Measurements from ENCODE around the gene RFT1.
A peak's percentile ranks its signal among the peaks of the same experiment; 100 is the strongest.

Gene RFT1

DNA sequence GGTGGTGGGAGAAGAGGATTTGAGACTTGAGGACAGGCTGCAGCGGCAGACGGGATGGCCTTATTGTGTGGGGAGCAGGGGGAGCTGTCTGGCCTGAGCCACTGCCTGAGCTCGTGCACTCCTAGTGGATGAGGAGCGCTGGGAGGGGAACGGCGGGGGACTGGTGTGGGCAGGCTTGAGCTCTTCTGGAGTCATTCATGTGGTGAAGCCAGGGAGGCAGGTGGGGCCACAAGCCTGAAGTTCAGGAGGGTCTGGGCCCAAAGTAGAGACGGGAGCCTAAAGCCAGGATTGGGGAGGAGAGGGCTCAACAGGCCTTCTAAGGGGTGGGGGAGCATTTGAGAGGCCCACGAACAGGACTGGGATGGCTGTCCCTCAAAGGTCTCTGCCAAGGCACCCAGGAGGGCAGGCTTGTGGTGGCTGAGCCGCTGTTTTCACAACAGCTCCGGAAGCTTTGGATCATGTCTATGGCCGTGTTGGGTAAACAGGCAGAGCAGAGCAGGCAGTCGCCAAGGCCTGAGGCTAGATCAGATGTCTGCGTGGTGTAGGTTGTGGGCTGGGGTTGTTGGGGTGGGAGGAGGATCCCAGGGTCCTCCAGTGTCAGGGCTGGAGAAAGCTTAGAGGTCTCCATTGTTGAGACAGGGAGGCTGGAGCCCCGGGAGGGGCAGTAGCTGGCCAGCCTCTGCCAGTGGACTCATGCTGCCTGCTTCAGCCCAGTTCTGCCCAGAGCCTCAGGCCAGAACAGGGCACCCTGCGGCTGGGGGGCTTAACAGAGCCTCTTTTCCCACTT, 39.0 kb upstream of the RFT1 start:
- Histone ChIP-seq H3K36me3 (ENCODE audit: control insufficient read depth, insufficient read depth, low read length) (peaks cover 5% of the 10 kb centered on the region), H3K9ac (ENCODE audit: low read depth, low read length) (no peak overlapping the region), H3K27me3 (ENCODE audit: control insufficient read depth, insufficient read depth, low read length) (no peaks in the 10 kb centered on the region), H3K4me3 (ENCODE audit: low read depth, low read length) (no peak overlapping the region), H3K4me1 (ENCODE audit: control insufficient read depth, insufficient read depth, low read length) (peaks cover 5% of the 10 kb centered on the region), H3K9me3 (ENCODE audit: control insufficient read depth, insufficient read depth, low read length) (no peaks in the 10 kb centered on the region)

DNA sequence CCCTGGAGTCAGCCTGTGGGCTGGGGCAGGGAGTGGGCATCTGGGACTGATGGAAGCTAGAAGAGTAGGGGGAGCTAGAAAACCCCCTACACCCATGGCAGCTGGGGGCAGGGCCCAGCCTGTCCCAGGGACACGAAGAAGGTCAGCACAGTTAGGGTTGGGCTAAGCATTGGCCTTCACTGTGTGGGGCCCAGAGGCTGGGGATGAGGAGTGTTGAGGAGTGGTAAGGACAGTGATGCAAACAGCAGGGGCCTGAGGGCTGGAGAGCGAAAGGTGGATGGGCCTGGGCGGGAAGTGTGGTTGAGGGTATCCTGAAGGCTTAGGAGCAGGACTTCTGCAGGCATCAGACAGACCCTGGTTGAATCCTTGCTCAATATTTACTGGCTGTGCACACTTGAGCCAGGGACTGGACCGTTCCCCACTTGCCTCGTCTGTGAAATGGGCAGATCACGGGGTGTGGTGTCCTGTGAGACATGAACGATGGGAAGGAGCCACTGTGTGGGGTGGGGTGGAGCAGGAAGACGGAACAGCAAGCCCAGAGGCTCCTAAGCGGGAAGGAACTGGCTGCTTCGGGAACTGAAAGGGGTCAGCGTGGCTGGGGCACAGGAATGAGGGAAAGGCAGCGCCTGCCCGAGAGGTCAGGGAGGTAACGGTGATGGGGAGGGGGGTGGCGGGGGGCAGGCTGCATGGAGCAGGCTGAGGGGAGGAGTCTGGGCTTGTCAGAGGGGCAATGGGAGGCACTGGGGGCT, 38.1 kb upstream of the RFT1 start:
- Histone ChIP-seq H3K4me3 (ENCODE audit: low read depth, low read length) (no peak overlapping the region), H3K9ac (ENCODE audit: low read depth, low read length) (no peak overlapping the region), H3K9me3 (ENCODE audit: control insufficient read depth, insufficient read depth, low read length) (no peaks in the 10 kb centered on the region), H3K36me3 (ENCODE audit: control insufficient read depth, insufficient read depth, low read length) (peaks cover 5% of the 10 kb centered on the region), H3K4me1 (ENCODE audit: control insufficient read depth, insufficient read depth, low read length) (peaks cover 8% of the 10 kb centered on the region), H3K27me3 (ENCODE audit: control insufficient read depth, insufficient read depth, low read length) (no peaks in the 10 kb centered on the region)

DNA sequence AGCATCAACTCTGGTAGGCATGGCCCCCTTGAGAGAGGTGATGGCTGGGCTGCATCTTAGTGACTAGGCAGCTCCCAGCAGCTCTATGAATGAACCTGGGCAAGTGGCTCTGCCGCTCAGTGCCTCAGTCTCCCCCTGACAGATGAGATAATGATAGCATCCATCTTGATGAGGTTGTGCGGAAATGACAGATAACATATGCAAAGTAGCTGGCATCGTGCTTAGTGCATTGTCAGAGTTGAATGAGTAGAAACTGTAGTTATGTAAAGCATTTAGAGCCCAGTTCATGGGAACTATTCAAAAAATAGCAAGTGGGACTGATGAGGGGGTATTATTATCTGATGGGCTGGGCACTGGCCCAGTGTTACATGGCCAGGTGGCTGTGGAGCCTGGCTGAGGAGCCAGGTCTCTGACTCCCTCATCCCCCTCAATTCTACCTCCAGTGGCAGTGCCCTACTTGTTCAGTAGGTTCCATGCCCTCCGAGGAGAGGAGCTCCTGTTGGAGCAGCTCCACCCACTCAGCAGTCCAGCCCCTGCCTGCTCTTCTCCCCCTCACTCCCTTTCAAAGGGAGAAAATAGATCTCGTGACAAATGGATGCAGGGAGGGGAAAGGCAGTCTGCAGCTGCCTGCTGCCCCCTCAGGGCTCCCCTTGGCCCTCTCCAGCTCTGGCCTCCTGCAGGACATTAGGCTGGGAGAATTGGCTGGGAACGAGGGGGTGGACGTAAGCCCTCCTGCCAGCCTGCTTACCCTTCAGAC, 37.4 kb upstream of the RFT1 start:
- H3K4me1 ChIP-seq (ENCODE audit: control insufficient read depth, insufficient read depth, low read length): peaks cover 9% of the 10 kb centered on the region
- no peaks in the 10 kb centered on the region for H3K27me3 ChIP-seq (ENCODE audit: control insufficient read depth, insufficient read depth, low read length)
- peaks cover 5% of the 10 kb centered on the region for H3K36me3 ChIP-seq (ENCODE audit: control insufficient read depth, insufficient read depth, low read length)
- no peak overlapping the region for H3K9ac ChIP-seq (ENCODE audit: low read depth, low read length)
- no peaks in the 10 kb centered on the region for H3K9me3 ChIP-seq (ENCODE audit: control insufficient read depth, insufficient read depth, low read length)
- H3K4me3 ChIP-seq (ENCODE audit: low read depth, low read length): no peak overlapping the region

DNA sequence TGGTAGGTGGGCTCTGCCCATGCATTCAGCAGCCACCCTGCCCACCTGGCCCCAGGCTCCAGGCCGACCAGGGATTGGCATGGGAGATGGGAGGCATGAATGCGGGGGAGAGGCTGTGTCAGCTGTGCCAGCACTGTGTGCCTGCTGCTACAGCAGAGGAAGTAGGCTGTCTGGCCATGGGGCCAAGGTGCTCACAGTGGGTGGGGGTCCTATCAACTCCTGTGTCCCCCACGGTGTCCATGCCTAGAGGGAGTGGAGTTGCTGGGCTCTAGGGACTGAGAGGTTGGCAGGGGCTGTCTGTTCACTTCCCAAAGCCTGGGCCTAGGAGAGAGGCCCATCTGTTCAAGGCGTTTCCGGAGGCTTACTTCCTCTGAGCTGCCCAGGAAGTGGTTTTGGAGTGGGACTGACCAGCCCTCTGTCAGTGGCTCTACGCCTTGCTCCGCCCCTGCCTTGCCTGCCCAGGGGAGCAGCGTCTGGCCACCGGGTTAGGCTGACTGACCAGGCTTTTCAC, 36.6 kb upstream of the RFT1 start:
- H3K4me1 ChIP-seq (ENCODE audit: control insufficient read depth, insufficient read depth, low read length): peaks cover 9% of the 10 kb centered on the region
- H3K9me3 ChIP-seq (ENCODE audit: control insufficient read depth, insufficient read depth, low read length): no peaks in the 10 kb centered on the region
- H3K27me3 ChIP-seq (ENCODE audit: control insufficient read depth, insufficient read depth, low read length): no peaks in the 10 kb centered on the region
- peaks cover 5% of the 10 kb centered on the region for H3K36me3 ChIP-seq (ENCODE audit: control insufficient read depth, insufficient read depth, low read length)
- no peak overlapping the region for H3K9ac ChIP-seq (ENCODE audit: low read depth, low read length)
- H3K4me3 ChIP-seq (ENCODE audit: low read depth, low read length): no peak overlapping the region

DNA sequence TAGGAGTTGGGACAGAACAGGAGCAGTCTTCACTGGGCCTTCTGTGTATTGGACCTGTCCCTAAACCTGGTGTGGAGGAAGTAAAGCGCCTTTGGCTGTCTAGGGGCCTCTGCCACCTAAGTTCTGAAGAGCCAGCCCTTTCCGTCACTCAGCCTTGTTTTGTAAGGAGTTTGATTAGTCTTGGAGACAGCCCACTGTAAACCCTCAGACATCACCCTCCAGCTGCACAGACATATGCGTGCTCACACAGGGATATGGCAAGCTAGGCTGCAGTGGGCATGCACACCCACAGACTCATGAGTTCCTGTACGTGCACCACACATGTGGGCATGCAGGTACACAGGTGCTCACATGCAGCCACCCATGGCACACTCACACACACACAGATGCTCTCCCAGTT, 36.0 kb upstream of the RFT1 start:
- H3K4me1 ChIP-seq (ENCODE audit: control insufficient read depth, insufficient read depth, low read length): peaks cover 9% of the 10 kb centered on the region

DNA sequence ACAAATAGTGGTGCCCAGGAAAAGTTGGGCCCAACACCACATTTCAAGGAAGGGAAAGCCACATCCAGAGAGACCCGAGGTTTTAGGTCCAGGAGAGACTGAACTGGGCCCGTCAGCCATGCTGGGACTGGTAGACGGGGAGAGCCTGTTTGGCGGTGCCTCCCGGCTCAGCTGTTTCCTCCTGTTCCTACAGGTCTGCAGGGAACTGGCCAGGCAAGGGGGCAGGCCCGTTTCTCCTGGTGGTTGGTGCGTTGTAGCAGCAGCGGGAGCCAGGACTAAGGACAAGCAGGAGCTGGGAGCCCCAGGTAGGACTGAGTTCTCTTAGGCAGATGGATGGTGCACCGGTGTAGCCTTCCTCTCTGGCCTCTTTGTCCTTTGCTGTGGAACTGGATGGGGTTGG, 34.7 kb upstream of the RFT1 start:
- H3K27me3 ChIP-seq (ENCODE audit: control insufficient read depth, insufficient read depth, low read length): peaks cover 6% of the 10 kb centered on the region
- H3K36me3 ChIP-seq (ENCODE audit: control insufficient read depth, insufficient read depth, low read length): peaks cover 5% of the 10 kb centered on the region
- no peaks in the 10 kb centered on the region for H3K9me3 ChIP-seq (ENCODE audit: control insufficient read depth, insufficient read depth, low read length)
- H3K4me1 ChIP-seq (ENCODE audit: control insufficient read depth, insufficient read depth, low read length): peaks cover 14% of the 10 kb centered on the region
- H3K4me3 ChIP-seq (ENCODE audit: low read depth, low read length): no peak overlapping the region
- H3K9ac ChIP-seq (ENCODE audit: low read depth, low read length): no peak overlapping the region

More for the DNA sequence above, 36.0 kb upstream of the RFT1 start:
- H3K27me3 ChIP-seq (ENCODE audit: control insufficient read depth, insufficient read depth, low read length): no peaks in the 10 kb centered on the region
- H3K9ac ChIP-seq (ENCODE audit: low read depth, low read length): no peak overlapping the region
- H3K36me3 ChIP-seq (ENCODE audit: control insufficient read depth, insufficient read depth, low read length): peaks cover 5% of the 10 kb centered on the region
- no peaks in the 10 kb centered on the region for H3K9me3 ChIP-seq (ENCODE audit: control insufficient read depth, insufficient read depth, low read length)
- no peak overlapping the region for H3K4me3 ChIP-seq (ENCODE audit: low read depth, low read length)

DNA sequence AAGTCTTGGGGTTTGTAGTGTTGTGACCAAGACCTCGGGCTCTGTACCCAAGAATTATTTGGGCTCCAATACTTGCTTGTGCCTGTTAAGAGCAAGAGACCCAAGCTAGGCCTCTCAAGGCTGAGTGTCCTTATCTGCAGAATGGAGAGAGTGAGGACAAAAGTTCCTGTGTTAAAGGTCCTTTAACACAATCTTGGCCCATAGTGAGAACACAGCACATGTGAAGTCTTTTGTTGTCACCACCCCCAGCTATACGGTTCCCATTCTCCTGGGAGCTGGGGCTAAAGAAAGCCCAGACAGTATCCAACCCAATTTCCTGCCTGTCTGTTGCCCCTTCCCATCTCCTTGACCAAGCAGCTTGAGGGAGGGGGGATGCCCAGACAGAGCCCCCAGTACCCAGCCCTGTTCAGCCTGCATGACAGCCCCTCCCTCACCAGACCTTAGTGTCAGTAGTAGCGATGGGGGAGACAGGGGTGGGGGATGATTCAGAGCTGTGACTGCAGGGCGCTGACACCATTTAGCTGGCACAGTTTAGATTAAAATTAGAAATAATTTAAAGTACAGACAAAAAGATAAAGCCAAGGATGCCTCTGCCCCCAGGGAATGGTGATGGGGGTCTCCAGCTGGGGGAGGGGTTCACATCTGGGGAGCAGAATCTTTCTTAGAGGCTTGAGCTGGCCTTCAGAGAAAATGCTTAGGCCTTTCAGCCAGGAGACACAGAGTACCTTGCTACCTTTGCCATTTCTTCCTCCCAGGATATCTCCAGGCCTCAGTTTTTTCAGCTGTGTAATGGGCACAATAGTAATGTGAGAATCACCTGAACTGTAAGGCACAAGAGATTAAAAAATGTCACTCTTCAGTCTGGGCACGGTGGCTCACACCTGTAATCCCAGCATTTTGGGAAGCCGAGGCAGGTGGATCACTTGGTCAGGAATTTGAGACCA, 33.5 kb upstream of the RFT1 start:
- peaks cover 5% of the 10 kb centered on the region for H3K36me3 ChIP-seq (ENCODE audit: control insufficient read depth, insufficient read depth, low read length)
- H3K27me3 ChIP-seq (ENCODE audit: control insufficient read depth, insufficient read depth, low read length): peaks cover 11% of the 10 kb centered on the region
- peaks cover 25% of the 10 kb centered on the region for H3K4me1 ChIP-seq (ENCODE audit: control insufficient read depth, insufficient read depth, low read length)
- H3K9ac ChIP-seq (ENCODE audit: low read depth, low read length): no peak overlapping the region
- H3K4me3 ChIP-seq (ENCODE audit: low read depth, low read length): no peak overlapping the region
- no peaks in the 10 kb centered on the region for H3K9me3 ChIP-seq (ENCODE audit: control insufficient read depth, insufficient read depth, low read length)

DNA sequence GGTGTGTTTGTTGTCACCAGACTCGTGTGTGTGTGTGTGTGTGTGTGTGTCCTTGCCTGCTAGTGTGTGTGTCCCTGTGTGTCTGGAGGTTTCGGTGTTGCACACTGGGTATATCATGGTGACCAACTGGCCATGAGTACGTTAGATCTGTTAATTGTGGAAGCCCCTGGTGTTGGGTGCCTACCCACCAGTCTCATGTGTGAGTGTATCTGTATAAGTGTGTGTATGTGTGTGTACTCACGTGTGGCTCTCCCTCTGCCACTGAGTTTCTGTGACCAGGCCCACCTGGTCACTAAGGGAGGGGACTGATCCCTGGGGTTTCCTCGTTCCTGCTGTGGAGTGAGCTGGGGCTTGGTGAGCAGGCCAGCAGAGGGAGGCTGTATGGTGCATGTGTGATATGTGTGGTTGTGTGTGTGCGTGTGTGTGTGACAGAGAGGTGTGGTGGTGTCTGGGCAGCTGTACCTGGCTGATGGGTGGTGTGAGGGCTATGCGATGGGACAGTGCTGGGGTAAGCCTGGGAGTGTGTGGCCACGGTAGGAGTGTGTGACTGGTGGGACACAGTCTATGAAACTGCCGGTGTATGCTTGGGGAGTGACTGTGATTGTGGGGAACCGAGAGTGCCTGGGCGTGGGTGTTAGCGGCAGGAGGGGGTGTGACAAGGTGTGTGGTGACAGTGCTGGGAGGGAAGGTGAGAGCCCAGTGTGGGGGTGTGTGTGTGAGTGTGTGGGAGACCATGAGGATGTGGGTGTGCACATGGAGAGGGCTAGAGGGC, 32.6 kb upstream of the RFT1 start:
- H3K9ac ChIP-seq (ENCODE audit: low read depth, low read length): no peak overlapping the region
- peaks cover 5% of the 10 kb centered on the region for H3K36me3 ChIP-seq (ENCODE audit: control insufficient read depth, insufficient read depth, low read length)
- H3K4me3 ChIP-seq (ENCODE audit: low read depth, low read length): peak overlapping the region; percentile 61
- peaks cover 12% of the 10 kb centered on the region for H3K27me3 ChIP-seq (ENCODE audit: control insufficient read depth, insufficient read depth, low read length)
- no peaks in the 10 kb centered on the region for H3K9me3 ChIP-seq (ENCODE audit: control insufficient read depth, insufficient read depth, low read length)
- peaks cover 20% of the 10 kb centered on the region for H3K4me1 ChIP-seq (ENCODE audit: control insufficient read depth, insufficient read depth, low read length)

DNA sequence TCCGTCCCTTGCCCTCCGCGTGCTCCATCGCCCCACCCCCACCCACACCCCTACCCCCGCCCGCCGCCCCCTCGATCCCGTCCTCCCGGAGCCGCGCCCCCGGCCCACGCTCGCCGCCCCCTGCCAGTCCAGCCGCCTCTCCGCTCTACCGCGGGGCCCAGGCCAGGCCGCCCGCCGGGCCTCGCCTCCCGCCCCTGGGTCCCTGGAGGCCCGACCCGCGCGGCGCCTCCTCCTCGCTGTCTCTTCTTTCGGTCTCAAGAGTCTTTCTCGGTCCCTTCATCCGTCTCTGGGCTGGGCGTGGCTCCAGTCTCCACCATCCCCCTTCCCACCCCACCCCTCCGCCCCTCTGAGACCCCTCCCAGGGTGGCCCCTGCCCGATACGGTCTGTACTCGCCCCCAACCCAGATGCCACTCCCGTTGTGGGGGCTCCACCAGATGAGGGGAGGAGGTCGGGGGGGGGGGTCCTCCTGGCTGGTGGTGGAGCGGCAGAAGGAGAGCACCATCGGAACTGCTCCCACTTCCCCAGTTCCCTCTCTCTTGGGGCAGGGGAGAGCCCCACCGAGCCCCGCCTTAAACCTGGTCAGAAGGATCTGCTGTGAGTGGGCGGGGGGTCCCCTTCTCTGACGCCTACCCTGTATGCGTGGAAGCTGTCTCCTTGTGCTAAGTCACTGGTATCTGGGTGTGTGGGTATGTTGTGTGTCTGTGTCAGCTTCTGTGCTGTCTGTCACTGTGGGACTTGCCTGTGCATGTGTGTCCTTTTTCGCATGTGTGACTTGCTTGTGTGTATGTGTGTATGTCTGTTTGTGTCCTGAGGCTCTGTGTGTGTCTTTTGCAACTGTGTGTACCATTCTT, 31.8 kb upstream of the RFT1 start:
- H3K9ac ChIP-seq (ENCODE audit: low read depth, low read length): no peak overlapping the region
- peaks cover 19% of the 10 kb centered on the region for H3K27me3 ChIP-seq (ENCODE audit: control insufficient read depth, insufficient read depth, low read length)
- peaks cover 5% of the 10 kb centered on the region for H3K36me3 ChIP-seq (ENCODE audit: control insufficient read depth, insufficient read depth, low read length)
- no peaks in the 10 kb centered on the region for H3K9me3 ChIP-seq (ENCODE audit: control insufficient read depth, insufficient read depth, low read length)
- peak overlapping the region; percentile 72 for H3K4me3 ChIP-seq (ENCODE audit: low read depth, low read length)
- peaks cover 23% of the 10 kb centered on the region for H3K4me1 ChIP-seq (ENCODE audit: control insufficient read depth, insufficient read depth, low read length)

DNA sequence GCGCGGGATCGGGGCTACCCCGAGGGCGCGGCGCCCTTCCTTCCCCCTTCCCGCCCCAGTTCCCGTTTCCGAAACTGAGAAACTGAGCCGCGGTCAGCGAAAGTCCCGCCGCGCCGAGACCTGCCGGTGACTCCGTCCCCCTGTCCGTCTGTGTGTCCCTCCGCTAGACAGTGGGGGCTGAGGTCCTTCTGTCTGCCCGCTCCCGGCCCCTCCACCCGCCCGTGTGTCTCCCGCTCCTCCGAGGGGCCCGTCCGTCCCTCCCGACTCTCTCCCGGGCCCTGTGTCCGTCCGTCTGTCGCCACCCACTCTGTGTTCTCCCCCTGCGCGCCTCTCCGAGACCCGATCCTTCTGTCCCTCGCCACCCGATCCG, 31.2 kb upstream of the RFT1 start:
- H3K9me3 ChIP-seq (ENCODE audit: control insufficient read depth, insufficient read depth, low read length): no peaks in the 10 kb centered on the region
- H3K4me1 ChIP-seq (ENCODE audit: control insufficient read depth, insufficient read depth, low read length): peaks cover 23% of the 10 kb centered on the region
- peaks cover 2% of the 10 kb centered on the region for H3K36me3 ChIP-seq (ENCODE audit: control insufficient read depth, insufficient read depth, low read length)
- H3K9ac ChIP-seq (ENCODE audit: low read depth, low read length): peak overlapping the region; percentile 65
- peak overlapping the region; percentile 72 for H3K4me3 ChIP-seq (ENCODE audit: low read depth, low read length)
- peaks cover 19% of the 10 kb centered on the region for H3K27me3 ChIP-seq (ENCODE audit: control insufficient read depth, insufficient read depth, low read length)
